NAMALWA (cell line): ENCODE results near the gene OBSCN.

Experiments
- DNase-seq: peaks from one replicate; pipeline ENCODE4 v3.0.0-alpha.2; 2015; ENCODE audit warnings: low spot score

Gene OBSCN, protein sequence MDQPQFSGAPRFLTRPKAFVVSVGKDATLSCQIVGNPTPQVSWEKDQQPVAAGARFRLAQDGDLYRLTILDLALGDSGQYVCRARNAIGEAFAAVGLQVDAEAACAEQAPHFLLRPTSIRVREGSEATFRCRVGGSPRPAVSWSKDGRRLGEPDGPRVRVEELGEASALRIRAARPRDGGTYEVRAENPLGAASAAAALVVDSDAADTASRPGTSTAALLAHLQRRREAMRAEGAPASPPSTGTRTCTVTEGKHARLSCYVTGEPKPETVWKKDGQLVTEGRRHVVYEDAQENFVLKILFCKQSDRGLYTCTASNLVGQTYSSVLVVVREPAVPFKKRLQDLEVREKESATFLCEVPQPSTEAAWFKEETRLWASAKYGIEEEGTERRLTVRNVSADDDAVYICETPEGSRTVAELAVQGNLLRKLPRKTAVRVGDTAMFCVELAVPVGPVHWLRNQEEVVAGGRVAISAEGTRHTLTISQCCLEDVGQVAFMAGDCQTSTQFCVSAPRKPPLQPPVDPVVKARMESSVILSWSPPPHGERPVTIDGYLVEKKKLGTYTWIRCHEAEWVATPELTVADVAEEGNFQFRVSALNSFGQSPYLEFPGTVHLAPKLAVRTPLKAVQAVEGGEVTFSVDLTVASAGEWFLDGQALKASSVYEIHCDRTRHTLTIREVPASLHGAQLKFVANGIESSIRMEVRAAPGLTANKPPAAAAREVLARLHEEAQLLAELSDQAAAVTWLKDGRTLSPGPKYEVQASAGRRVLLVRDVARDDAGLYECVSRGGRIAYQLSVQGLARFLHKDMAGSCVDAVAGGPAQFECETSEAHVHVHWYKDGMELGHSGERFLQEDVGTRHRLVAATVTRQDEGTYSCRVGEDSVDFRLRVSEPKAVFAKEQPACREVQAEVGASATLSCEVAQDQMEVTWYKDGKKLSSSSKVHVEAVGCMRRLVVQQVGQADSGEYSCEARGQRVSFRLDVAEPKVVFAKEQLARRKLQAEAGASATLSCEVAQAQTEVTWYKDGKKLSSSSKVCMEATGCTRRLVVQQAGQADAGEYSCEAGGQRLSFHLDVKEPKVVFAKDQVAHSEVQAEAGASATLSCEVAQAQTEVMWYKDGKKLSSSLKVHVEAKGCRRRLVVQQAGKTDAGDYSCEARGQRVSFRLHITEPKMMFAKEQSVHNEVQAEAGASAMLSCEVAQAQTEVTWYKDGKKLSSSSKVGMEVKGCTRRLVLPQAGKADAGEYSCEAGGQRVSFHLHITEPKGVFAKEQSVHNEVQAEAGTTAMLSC (N-terminal part only)

DNA sequence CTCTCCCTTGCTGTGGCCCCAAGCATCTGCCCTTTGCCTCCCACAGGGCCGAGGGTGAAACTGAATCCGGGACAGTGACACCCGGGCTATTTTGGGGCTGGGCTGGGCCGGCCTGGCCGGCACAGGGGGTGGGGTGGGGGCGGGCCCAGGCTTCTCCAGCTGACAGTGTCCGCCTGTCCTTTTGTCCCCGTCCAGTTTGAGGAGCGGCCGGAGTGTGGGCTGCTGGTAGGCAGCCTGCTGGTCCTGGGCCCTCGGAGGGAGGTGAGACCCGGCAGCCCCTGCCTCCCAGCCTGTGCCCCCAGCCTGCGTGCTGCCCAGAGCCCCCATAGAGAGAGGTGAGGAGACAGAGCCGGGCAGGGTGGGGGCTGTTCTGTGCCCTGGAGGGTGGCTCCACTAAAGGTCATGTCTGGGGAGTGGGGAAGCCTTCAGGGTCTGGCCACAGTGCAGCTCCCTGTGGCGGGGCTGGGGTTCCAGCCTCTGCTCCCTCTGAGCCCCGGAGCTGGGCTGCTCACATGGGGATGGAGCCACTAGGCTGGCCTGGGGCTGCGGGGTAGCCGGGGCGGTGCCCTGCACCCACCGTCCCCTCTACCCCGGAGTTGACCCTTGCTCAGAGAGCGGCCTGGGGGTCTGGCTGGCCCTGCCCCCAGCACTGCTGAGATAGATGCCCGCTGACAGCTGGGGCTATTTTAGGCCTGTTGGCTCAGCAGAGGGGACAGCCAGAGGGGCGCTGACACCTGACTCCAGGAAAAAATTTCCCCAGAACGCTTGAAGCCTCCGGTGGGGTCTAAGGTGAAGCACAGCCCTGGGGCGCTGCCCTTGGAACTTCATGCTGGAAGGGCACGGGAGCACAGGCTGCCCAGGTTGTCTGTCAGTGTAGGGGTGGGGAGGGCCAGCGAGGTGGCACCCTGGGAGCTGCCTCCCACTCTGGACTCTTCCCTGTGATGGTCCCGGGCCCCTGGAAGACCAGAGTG, at the start of gene OBSCN:
TSS of gene OBSCN (plus strand) at position 194 of the 971 bp plus-strand sequence. CDS start 3,740 bp downstream, outside the sequence.
- no peak for DNase-seq

DNA sequence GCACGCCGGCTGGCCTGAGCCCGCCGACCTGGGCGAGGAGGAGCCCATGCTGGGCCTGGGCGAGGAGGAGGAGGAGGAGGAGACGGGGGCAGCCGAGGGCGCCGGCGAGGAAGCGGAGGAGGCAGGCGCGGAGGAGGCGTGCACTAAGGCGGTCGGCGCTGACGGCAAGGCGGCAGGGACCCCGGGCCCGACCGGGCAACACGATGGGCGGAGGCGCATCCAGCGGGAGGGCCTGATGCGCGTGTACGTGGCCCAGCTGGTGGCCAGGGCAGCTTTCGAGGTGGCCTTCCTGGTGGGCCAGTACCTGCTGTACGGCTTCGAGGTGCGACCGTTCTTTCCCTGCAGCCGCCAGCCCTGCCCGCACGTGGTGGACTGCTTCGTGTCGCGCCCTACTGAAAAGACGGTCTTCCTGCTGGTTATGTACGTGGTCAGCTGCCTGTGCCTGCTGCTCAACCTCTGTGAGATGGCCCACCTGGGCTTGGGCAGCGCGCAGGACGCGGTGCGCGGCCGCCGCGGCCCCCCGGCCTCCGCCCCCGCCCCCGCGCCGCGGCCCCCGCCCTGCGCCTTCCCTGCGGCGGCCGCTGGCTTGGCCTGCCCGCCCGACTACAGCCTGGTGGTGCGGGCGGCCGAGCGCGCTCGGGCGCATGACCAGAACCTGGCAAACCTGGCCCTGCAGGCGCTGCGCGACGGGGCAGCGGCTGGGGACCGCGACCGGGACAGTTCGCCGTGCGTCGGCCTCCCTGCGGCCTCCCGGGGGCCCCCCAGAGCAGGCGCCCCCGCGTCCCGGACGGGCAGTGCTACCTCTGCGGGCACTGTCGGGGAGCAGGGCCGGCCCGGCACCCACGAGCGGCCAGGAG, 49.5 kb upstream of the OBSCN start:
- DNase-seq: no peak

DNA sequence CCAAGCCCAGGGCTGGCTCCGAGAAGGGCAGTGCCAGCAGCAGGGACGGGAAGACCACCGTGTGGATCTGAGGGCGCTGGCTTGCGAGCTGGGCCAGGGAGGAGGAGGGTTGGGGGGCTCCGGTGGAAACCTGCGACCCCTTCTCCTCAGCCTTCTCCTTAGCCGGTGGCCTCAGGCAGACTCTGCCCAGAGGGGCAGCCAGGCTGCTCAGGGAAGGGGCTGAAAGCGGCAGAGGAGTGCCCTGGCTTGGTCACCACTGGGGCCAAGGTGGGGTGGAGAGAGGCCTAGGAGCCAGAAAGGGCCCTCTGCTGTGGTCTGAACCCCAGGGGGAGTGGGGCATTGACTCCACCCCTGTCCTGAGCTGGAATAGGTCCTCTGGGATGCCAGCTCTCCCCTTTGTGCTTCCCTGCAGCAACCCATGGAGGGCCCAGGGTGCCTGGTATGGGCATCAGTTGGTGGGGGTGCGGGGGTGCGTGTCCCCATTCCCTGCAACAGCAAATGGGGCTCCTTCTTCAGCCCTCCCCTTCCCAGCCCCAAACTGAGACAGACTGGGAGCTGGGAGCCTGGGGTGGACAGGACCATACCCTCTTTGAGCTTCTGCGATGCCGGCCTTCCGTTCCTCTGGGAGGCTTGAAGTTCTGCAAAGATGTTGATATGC, 48.7 kb upstream of the OBSCN start:
- no peak for DNase-seq

DNA sequence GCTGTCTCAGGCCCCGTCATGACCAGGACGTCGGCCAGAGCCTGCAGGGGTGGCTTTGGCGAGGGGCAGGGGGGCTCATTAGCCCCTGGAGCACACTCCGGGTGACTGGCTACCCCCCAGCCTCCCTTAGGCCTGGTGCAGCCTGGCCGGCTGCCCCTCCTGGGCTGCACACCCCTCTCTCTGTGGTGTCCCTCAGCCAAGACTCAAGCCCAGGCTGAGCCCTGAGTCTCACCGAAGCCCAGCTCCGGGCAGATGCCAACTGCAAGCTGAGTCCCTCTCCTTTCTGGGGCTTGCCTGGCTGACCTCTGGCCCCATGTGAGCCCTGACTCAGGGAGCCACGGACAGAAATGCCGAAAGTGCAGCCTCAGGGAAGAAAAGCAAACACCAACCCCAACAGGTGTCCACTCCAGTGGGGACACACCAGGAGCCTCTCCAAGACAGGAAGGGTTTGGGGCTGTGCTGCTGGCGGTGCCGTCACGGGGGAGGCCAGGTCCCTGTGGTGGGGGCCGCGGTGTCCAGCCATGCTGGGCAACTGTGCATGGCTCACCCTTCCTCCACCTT, 47.6 kb upstream of the OBSCN start:
- DNase-seq: no peak

DNA sequence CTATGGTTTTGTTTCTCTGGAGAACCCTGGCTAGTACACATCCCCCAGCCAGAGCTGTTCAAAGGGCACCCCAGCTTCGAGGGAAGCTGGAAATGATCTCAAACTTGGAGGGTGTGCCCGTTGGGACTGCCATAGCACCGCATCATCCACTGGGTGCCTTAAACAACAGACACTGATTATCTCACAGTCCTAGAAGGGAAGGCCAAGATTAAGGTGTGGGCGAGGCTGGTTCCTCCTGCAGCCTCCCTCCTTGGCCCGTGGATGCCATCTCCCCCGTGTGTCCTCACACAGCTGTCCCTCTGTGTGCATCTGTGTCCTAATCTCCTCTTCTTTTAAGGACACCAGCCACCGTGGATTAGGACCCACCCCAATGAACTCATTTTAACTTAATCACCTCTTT, 46.5 kb upstream of the OBSCN start:
- DNase-seq: no peak

DNA sequence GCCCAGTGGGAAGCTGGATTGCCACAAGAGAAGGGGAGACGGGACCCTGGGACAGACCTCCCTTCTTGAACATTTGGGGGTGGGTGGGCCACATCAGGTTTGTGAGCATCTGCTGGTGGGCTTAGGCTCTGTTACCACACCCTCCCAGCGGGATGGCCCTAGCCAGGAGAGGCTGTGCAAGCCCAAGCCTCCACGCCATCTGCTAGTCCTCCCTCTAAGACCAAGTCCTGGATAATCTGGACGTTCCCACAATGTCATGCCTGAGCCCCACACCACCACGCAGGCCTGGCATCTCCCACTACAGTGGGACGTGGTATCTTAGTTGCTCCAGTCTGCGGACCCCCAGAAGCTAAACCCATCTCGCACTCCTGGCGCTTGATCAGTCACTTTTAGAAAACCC, 46.0 kb upstream of the OBSCN start:
- no peak for DNase-seq

DNA sequence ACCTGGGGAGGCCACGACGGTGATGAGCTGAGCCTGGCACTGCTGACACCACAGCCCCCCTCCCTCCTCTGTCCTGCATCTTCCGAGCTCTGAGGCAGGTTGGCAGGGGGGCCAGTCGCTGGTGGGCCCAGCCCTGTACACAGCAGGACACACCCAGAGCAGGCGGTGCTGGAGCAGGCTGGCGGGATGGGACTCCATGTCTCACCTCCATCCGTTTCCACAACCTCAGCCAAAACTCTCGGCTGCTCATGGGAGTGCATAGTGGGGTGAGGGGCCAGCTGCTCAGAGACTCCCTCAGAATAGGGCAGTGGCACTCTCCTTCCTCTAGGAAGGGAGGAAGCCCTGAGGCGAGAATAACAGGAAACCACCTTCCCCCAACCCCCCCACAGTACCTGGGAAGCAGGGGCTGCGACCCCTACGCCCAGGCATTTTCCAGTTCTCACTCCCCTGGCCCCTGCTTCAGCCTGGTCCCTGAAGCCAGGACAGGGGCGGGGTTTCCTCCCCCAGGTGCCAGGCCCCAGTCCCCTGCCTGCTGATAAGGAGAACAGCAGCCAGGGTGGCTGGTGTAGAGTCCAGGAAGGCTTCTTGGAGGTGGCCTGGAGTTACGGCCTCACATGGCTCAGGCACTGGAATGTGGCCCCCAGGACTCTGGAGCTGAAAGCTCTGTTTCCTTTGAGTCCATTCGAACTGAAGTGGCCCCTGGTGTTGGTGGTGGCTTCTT, 45.4 kb upstream of the OBSCN start:
- DNase-seq: no peak

DNA sequence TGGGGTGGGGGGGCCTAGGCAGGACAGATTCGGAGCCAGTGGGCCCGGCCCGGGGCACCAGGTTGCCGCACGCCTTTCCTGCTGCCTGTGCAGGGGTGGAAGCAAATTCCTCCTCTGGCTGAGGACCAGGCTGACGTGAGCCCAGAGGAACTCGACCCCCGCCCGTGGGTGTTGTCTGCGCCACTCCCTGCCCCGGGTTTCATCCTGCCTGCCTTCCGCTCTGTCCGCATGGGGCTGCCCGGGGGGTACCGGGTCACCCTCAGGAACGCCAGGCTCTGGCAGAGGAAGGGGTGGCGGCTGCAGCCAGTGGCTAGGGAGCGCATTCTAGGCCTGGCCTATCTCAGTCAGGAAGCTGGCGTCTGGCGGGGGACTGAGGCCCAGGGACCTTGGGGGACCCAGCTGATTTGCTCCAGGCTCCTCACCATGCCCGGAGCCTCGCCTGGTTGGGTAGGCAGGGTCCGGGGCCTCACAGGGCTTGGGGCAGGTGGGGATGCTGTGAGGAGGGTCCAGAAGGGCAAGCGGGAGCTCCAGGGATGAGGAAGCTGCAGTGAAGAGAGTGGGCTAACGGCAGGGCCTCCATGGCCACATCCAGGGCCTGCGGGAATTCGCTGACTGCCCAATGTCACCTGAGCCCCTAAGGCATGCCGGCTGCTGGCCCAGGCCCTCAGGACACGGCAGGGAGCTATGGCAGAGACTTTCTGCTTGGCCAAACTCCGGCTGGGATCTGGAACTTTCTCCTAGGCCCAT, 44.7 kb upstream of the OBSCN start:
- no peak for DNase-seq

DNA sequence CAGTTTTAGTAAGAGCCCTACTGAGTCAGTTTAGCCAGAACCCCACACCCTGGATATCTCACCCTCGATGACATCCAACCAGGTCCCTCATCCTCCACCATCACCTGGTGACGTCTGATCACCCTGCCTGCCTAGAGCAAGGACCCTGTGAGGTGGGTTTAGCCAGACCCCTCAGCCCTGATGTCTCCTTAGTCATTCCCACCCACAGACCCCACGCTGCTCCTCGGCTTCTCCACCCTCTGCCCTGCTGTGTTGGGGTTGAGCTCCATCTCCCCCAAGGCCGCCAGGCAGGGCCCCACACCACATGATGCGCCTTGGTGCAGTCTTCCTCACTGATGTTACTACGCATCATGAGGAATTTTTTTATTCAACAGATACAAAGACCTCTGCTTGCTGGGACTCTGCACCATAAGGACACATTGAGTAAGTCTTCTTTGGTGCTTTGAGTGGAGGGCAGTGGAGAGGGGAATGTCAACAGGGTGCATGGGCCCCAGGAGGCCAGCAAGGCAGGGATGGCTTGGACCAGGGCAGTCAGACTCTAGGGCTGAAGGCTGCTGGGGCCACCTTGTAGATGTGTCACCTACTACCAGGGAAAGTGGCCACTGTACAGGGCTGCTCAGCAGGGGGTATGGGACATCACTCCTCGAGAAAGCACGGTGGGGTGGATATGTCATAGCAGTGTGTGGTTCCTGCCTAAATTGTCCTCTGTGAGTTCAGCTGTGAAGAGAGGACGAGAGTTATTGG, 43.9 kb upstream of the OBSCN start:
- DNase-seq: no peak

DNA sequence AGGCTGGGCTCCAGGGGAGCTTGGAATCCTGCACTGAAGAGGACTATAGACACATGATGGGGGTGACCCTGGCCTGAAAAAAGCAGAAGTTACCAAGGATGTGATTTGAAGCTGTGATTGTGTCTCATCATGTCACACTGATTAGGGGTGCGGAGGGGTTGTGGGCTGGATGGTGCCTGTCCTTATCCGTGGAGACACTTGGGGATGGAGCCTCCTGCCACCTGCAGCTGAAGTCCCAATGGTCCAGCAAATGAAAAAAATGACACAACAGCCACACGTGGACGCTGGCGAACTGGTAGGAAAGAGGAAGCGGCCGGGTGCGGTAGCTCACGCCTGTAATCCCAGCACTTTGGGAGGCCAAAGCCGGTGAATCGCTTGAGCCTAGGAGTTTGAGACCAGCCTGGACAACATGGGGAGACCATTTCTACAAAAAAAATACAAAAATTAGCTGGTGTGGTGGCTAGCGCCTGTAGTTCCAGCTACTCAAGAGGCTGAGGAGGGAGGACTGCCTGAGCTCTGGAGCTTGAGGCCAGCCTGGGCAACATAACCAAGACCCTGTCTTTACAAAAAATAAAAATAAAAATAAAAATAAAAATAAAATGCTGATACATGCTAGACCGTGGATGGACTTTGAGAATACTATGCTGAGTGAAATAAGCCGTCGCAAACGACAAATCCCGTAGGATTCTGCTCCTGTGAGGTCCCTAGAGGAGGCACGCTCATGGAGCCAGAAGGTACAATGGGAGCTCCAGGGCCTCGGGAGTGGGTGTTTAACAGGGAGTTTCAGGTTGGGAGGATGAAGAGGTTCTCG, 43.1 kb upstream of the OBSCN start:
- no peak for DNase-seq

DNA sequence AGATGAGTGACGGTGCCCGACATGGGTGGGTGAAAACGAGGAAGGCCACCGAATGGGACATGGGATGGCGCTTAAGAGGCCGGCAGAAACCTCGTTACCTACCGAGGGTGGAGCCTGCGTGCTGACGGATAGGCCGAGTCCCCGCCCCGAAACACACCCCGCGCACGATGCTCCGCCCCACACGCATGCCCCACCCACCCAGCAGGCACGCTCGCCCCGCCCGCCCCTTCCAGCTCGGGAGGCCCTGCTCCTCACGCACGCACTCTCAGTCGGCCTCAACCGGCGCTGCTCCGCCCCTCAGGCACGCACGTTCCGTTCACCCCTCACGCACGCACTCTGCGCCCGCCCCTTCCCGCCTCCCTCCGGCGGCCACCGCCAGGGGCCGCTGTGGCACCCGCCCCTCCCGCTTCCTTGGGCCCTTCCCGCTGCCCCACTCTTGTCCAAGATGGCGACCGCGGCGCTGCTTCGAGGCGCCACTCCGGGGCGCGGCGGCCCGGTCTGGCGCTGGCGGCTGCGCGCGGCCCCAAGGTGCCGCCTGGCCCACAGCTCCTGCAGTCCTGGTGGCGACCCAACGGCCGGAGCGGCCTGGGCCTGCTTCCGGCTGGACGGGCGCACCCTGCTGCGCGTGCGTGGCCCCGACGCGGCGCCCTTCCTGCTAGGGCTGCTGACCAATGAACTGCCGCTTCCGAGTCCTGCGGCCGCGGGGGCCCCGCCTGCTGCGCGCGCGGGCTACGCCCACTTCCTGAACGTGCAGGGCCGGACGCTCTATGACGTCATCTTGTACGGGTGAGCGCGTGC, 42.3 kb upstream of the OBSCN start, which contains the start of gene IBA57:
TSS of gene IBA57 (plus strand) at position 433 of the 798 bp plus-strand sequence. CDS start at position 446, 13 bp downstream.
- DNase-seq: peak; percentile 98

DNA sequence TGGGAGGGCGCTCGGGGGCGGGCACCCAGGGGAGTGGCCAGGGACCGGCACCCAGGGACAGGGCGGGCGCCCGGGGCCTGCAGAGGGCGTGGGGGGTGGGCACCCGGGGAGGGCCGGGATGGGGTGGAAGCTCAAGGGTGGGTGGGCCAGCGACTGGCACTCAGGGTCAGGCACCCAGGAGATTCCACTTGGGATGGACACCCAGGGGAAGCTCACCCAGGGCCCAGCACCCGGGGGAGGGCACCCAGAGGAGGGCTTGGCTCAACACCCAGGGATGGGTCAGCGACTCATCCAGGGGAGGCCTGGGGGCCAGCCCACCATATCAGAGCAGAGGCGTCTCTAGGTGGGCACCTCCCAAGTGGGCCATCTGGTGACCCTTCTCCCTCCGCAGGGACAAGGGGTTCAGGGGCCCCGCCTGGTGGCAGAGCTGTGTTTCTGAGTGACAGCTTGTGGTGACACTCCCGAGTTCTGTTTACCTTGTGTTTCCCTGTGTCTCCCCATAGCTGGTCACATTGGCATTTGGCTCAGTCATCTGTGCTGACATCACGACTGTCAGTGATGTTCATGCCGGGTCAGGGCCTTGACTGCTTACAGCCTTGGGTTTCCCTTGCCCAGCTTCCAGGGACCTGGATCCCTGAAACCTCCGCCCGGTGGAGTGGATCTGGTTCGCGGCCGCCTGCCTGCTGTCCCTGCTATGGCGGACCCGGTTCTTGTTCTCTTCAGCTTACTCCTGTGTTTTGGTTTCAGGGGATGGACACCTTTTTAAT, 41.5 kb upstream of the OBSCN start:
- DNase-seq: peak; percentile 84

DNA sequence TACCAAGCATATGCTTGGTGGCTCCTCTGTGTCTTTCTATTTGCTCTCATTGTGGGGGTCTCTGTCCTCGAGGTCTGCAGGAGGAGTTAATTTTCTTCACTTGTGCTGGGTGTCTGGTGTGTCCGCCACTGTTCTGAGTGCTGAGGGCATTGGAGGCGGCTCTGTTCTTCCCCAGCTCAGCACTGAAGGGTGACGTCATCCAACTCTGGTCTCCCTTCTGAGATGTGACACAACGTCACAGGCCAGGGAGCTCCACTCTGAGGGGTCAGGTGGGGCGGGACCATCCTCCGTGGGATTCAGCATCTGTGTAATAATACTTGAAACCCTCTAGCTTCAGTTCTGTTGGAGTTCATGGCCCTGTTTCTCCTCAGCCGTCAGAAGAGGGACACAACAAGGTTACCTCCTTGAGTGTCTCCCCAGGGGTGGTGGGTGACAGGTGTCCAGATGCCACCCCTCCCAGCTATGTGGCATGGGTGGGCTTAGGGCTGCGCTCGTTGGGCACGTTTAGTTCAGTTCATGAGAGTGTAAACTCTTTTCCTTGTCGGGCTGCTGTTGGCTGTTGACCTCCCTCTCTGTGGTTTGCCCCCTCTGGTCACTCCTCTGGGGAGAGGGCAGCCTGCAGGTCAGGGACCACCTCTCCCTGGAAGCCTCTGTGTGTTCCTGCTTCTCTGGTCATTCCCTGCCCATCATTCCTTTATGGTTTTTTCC, 39.1 kb upstream of the OBSCN start:
- DNase-seq: no peak

DNA sequence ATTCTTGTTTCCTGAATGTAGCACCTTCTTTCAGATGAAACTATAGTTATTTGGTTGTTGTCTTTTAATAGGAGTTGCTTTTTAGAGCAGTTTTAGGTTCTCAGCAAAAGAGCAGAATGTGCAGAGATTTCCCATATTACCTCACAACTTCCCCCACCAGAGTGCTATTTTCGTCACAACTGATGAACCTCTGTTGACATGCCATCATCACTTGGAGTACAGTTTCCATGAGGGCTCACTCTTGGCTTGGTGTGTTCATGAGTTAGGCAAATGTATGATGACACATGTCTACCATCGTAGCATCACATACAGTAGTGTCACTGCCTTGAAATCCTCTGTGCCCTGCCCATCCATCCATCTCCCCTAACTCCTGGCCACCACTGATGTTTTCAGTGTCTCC, 38.5 kb upstream of the OBSCN start:
- no peak for DNase-seq
